GM23248 (cell line): ENCODE data around the gene AOPEP. TPM values are rescaled to one million over a fixed set of nuclear protein-coding genes. Genes with fewer than 3 reads are reported as not detected.
A peak's percentile ranks its signal among the peaks of the same experiment; 100 is the strongest.

ENCODE experiments used
- DNase-seq: peaks from one replicate; pipeline ENCODE4 v3.0.0-alpha.2; 2015
- H2AFZ ChIP-seq: fragments of 200-600 bp; sonication (generic); 2 replicates; pipeline ENCODE4 v1.6.1; 2016; ENCODE audit warnings: antibody characterized with exemption
- H3F3A ChIP-seq: fragments of 200-600 bp; sonication (generic); 2 replicates; pipeline ENCODE4 v1.6.1; 2016; ENCODE audit warnings: mild to moderate bottlenecking, antibody characterized with exemption, mixed run types; ENCODE audit not compliant: insufficient read depth
- H3K27ac ChIP-seq: fragments of 200-600 bp; sonication (generic); 2 replicates; pipeline ENCODE4 v1.5.1; 2016; ENCODE audit warnings: mild to moderate bottlenecking
- H3K27me3 ChIP-seq: fragments of 200-600 bp; sonication (generic); replicated peaks from 2 replicates; pipeline ENCODE4 v1.6.1; 2016; ENCODE audit warnings: mild to moderate bottlenecking; ENCODE audit not compliant: insufficient read depth
- H3K36me3 ChIP-seq: fragments of 200-600 bp; sonication (generic); 2 replicates; pipeline ENCODE4 v1.6.1; 2016; ENCODE audit warnings: low read depth, mild to moderate bottlenecking
- H3K4me1 ChIP-seq: fragments of 200-600 bp; sonication (generic); 2 replicates; pipeline ENCODE4 v1.6.1; 2016; ENCODE audit warnings: mild to moderate bottlenecking; ENCODE audit not compliant: insufficient read depth
- H3K4me2 ChIP-seq: fragments of 200-600 bp; sonication (generic); one replicate; pipeline ENCODE4 v1.6.1; 2016; ENCODE audit warnings: mild to moderate bottlenecking; ENCODE audit not compliant: unreplicated experiment
- H3K4me3 ChIP-seq: fragments of 200-600 bp; sonication (generic); 2 replicates; pipeline ENCODE4 v1.5.1; 2016; ENCODE audit warnings: mild to moderate bottlenecking
- H3K79me2 ChIP-seq: fragments of 200-600 bp; sonication (generic); 2 replicates; pipeline ENCODE4 v1.6.1; 2016; ENCODE audit warnings: mild to moderate bottlenecking; ENCODE audit not compliant: insufficient read depth
- H3K9ac ChIP-seq: fragments of 200-600 bp; sonication (generic); 2 replicates; pipeline ENCODE4 v1.6.1; 2016; ENCODE audit warnings: mild to moderate bottlenecking
- H3K9me2 ChIP-seq: fragments of 200-600 bp; sonication (generic); 2 replicates; pipeline ENCODE4 v1.6.1; 2016; ENCODE audit warnings: mixed run types, mild to moderate bottlenecking, moderate library complexity; ENCODE audit not compliant: insufficient read depth
- H3K9me3 ChIP-seq: fragments of 200-600 bp; sonication (generic); one replicate; pipeline ENCODE4 v1.6.1; 2017; ENCODE audit warnings: low read depth
- H4K20me1 ChIP-seq: fragments of 200-600 bp; sonication (generic); 2 replicates; pipeline ENCODE4 v1.6.0; 2016; ENCODE audit not compliant: insufficient read depth
- EZH2 ChIP-seq: fragments of 200-600 bp; sonication (generic); IDR thresholded peaks from 2 replicates; pipeline ENCODE4 v1.6.1; 2018; ENCODE audit warnings: antibody characterized with exemption, mild to moderate bottlenecking; ENCODE audit not compliant: insufficient read depth, poor library complexity, severe bottlenecking
- EZH2phosphoT487 ChIP-seq: fragments of 200-600 bp; sonication (generic); IDR thresholded peaks from 2 replicates; pipeline ENCODE4 v1.6.1; 2018; ENCODE audit warnings: antibody characterized with exemption, moderate library complexity, mild to moderate bottlenecking, low read depth; ENCODE audit not compliant: insufficient read depth
- WGBS, 2 experiments: methylation state at CpG; one replicate each; pipeline ENCODE4 v1.1.6; 2015 to 2017; ENCODE audit warnings: low lambda C conversion rate in 2 of 2, low coverage in 1 of 2; ENCODE audit errors: missing lambda C conversion rate in 2 of 2; 5-methylcytosine and 5-hydroxymethylcytosine counted together
- in situ Hi-C: fragments of 300-500 bp; cut with MboI; formaldehyde crosslinking; loops from 2 replicates; pipeline ENCODE4 v1.15.0; 2020
- polyA plus RNA-seq: library from polyadenylated mRNA; unstranded; fragments of >200 nt; fragmentation: Nextera tagmentation; extraction: Ambion mirVana; gene quantifications from 2 replicates; pipeline ENCODE4 v1.2.1, GENCODE V29; 2016
- total RNA-seq: library from RNA; depleted of rRNA; stranded (reverse); fragments of >200 nt; shearing (Covaris generic); gene quantifications from 2 replicates; pipeline ENCODE4 v1.2.3, GENCODE V29; 2014

AOPEP gene
- total and polyA plus RNA-seq, 2 experiments from 2014 or later = 90.0 to 120 TPM

- peaks cover 55% of the 10 kb centered on the region; the same call in 1 of the 2 replicates for H3F3A ChIP-seq
- TF ChIP-seq EZH2 = no peak
- no peak for TF ChIP-seq EZH2phosphoT487
- no peak for DNase-seq
- H3K27me3 ChIP-seq = no peaks in the 10 kb centered on the region
- H3K9ac ChIP-seq = no peak overlapping the region
- H3K9me2 ChIP-seq = no peaks in the 10 kb centered on the region
- H3K36me3 ChIP-seq = peaks cover 86% of the 10 kb centered on the region
- no peak overlapping the region for H3K27ac ChIP-seq
- 0 out of 2 replicates have a peak, but pooled peaks cover 14% of the 10 kb centered on the region for H3K4me1 ChIP-seq
- peaks cover 96% of the 10 kb centered on the region for H3K79me2 ChIP-seq
- in situ Hi-C loops = no loop called here
- H3K4me3 ChIP-seq = no peak overlapping the region
- H3K9me3 ChIP-seq = no peaks in the 10 kb centered on the region
- no peak overlapping the region for H2AFZ ChIP-seq
- H3K4me2 ChIP-seq = no peak overlapping the region
- 96 to 97% methylated on average over 29 of the region's 29 CpGs for WGBS, 2 experiments
- peaks cover 8% of the 10 kb centered on the region for H4K20me1 ChIP-seq
Observed at GRCh38 chr9:95085036-95085770, 358.7 kb downstream of the AOPEP start.

- peaks cover 22% of the 10 kb centered on the region for H3K4me1 ChIP-seq
Observed at GRCh38 chr9:95085861-95086563, 359.5 kb downstream of the AOPEP start.

GRCh38 chr9:95086564-95086955, 360.1 kb downstream of the AOPEP start:
- H3K79me2 ChIP-seq = peaks cover 83% of the 10 kb centered on the region

More at GRCh38 chr9:95085861-95086563, 359.5 kb downstream of the AOPEP start:
- Histone ChIP-seq H3K9me2 (no peaks in the 10 kb centered on the region), H2AFZ (no peak overlapping the region), H3K79me2 (peaks cover 88% of the 10 kb centered on the region), H3K9ac (no peak overlapping the region), H3K27me3 (no peaks in the 10 kb centered on the region), H3K36me3 (peaks cover 80% of the 10 kb centered on the region), H4K20me1 (peaks cover 3% of the 10 kb centered on the region), H3K9me3 (no peaks in the 10 kb centered on the region), H3K27ac (0 out of 2 replicates have a peak overlapping the region, but pooled peaks have one; percentile 10), H3F3A (peaks cover 52% of the 10 kb centered on the region), H3K4me3 (no peak overlapping the region), H3K4me2 (no peak overlapping the region)
- in situ Hi-C loops = no loop called here
- no peak for TF ChIP-seq EZH2
- TF ChIP-seq EZH2phosphoT487 = no peak
- no peak for DNase-seq
- 91 to 92% methylated on average over 39 to 40 of the region's 40 CpGs for WGBS, 2 experiments

DNA sequence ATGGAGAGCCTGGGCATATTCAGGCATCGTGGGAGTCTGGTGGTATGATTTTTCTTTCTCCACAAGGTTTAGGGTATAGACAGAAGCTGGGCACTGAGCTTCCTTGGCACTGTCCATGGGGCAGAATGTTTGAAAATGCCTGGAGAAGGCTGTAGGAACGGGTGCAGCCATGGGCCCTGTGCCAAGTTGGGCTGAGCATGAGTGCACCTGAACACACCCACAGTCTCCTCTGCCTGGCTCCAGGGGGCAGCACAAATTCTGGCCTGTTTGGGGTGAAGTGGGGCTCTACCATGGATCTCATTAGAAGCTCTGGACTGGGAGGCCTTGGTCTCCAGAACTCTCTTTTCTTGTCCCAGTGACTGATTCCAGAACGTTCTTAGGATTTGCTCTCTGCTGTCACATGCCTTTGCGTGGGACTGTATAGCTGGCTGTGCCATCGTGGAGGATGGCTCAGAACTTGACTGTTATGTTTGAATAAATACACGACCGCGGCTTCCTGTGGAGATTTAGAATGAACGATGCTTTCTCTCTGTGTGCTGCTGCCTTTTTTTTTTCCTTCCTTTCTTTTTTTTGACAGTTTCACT, 361.3 kb downstream of the AOPEP start:
- 85 to 88% methylated on average over 9 of the region's 9 CpGs for WGBS, 2 experiments
- in situ Hi-C loops = no loop called here

More at GRCh38 chr9:95086564-95086955, 360.1 kb downstream of the AOPEP start:
- no peaks in the 10 kb centered on the region for H3K9me3 ChIP-seq
- H3K27me3 ChIP-seq = no peaks in the 10 kb centered on the region
- H3K4me2 ChIP-seq = no peak overlapping the region
- H3K4me1 ChIP-seq = peaks cover 27% of the 10 kb centered on the region
- H3K4me3 ChIP-seq = no peak overlapping the region
- H3K27ac ChIP-seq = no peak overlapping the region
- peaks cover 3% of the 10 kb centered on the region; the same call in 1 of the 2 replicates for H4K20me1 ChIP-seq
- WGBS, 2 experiments = 83 to 88% methylated on average over 8 of the region's 8 CpGs
- TF ChIP-seq EZH2phosphoT487 (no peak), EZH2 (no peak)
- peaks cover 74% of the 10 kb centered on the region for H3K36me3 ChIP-seq
- no peak overlapping the region for H2AFZ ChIP-seq
- no peaks in the 10 kb centered on the region for H3K9me2 ChIP-seq
- peaks cover 52% of the 10 kb centered on the region for H3F3A ChIP-seq
- in situ Hi-C loops = no loop called here
- no peak for DNase-seq
- no peak overlapping the region for H3K9ac ChIP-seq

More for the DNA sequence above, 361.3 kb downstream of the AOPEP start:
- H2AFZ ChIP-seq = no peak overlapping the region
- H3K4me2 ChIP-seq = no peak overlapping the region
- no peak overlapping the region for H3K27ac ChIP-seq
- no peaks in the 10 kb centered on the region for H3K9me3 ChIP-seq
- peaks cover 62% of the 10 kb centered on the region for H3K36me3 ChIP-seq
- no peak overlapping the region for H3K9ac ChIP-seq
- DNase-seq = peak; percentile 33
- peaks cover 39% of the 10 kb centered on the region for H3K4me1 ChIP-seq
- H3F3A ChIP-seq = peaks cover 49% of the 10 kb centered on the region
- 0 out of 2 replicates have a peak, but pooled peaks cover 3% of the 10 kb centered on the region for H4K20me1 ChIP-seq
- TF ChIP-seq EZH2phosphoT487 = no peak
- no peak for TF ChIP-seq EZH2
- H3K79me2 ChIP-seq = peaks cover 71% of the 10 kb centered on the region
- no peak overlapping the region for H3K4me3 ChIP-seq
- H3K9me2 ChIP-seq = no peaks in the 10 kb centered on the region
- H3K27me3 ChIP-seq = no peaks in the 10 kb centered on the region
